ENCODE measurements around the gene PPHLN1. TPM values are rescaled to one million over a fixed set of nuclear protein-coding genes. Genes with fewer than 3 reads are reported as not detected.

Gene PPHLN1
- total and polyA plus RNA-seq, 9 donors = 52.4 to 62.5 (median 57.5) TPM

- Histone ChIP-seq H3K4me3 (ENCODE audit: low read length) (no peak overlapping the region), H3K9me3 (replicated peaks; ENCODE audit: control insufficient read depth, low read depth, low read length) (no peaks in the 10 kb centered on the region), H3K27ac (ENCODE audit: low read length) (no peak overlapping the region), H3K27me3 (ENCODE audit: control insufficient read depth, insufficient read depth, low read length) (peaks cover 2% of the 10 kb centered on the region), H3K4me1 (ENCODE audit: control insufficient read depth, insufficient read depth, low read length) (peaks cover 10% of the 10 kb centered on the region), H3K36me3 (ENCODE audit: control insufficient read depth, insufficient read depth, low read length) (no peaks in the 10 kb centered on the region)
- no peak for DNase-seq
- WGBS (ENCODE audit: insufficient coverage) = 80% methylated on average over 1 of the region's 3 CpGs
Observed at GRCh38 chr12:42485823-42486222, 159.9 kb downstream of the PPHLN1 start.

- peaks cover 10% of the 10 kb centered on the region for H3K4me1 ChIP-seq (ENCODE audit: control insufficient read depth, insufficient read depth, low read length)
Observed at GRCh38 chr12:42486407-42486806, 160.4 kb downstream of the PPHLN1 start.

GRCh38 chr12:42490261-42490842, 164.4 kb downstream of the PPHLN1 start:
- WGBS (ENCODE audit: insufficient coverage) = 81% methylated on average over 5 of the region's 5 CpGs
- no peak overlapping the region for H3K4me3 ChIP-seq (ENCODE audit: low read length)
- H3K4me1 ChIP-seq (ENCODE audit: control insufficient read depth, insufficient read depth, low read length) = no peaks in the 10 kb centered on the region

More at GRCh38 chr12:42486407-42486806, 160.4 kb downstream of the PPHLN1 start:
- no peaks in the 10 kb centered on the region for H3K36me3 ChIP-seq (ENCODE audit: control insufficient read depth, insufficient read depth, low read length)
- H3K27me3 ChIP-seq (ENCODE audit: control insufficient read depth, insufficient read depth, low read length) = peaks cover 2% of the 10 kb centered on the region
- H3K27ac ChIP-seq (ENCODE audit: low read length) = no peak overlapping the region
- H3K9me3 ChIP-seq (replicated peaks; ENCODE audit: control insufficient read depth, low read depth, low read length) = no peaks in the 10 kb centered on the region
- no peak for DNase-seq
- no CpG with 5 or more reads among the region's 2 CpGs for WGBS (ENCODE audit: insufficient coverage)
- H3K4me3 ChIP-seq (ENCODE audit: low read length) = no peak overlapping the region

More at GRCh38 chr12:42490261-42490842, 164.4 kb downstream of the PPHLN1 start:
- Histone ChIP-seq H3K9me3 (replicated peaks; ENCODE audit: control insufficient read depth, low read depth, low read length) (no peaks in the 10 kb centered on the region), H3K27me3 (ENCODE audit: control insufficient read depth, insufficient read depth, low read length) (no peaks in the 10 kb centered on the region), H3K36me3 (ENCODE audit: control insufficient read depth, insufficient read depth, low read length) (no peaks in the 10 kb centered on the region), H3K27ac (ENCODE audit: low read length) (no peak overlapping the region)
- DNase-seq = no peak

Other genes with a start within 250 kb of the PPHLN1 start
- 12.0 TPM for gene GXYLT1, start 181.3 kb upstream of the PPHLN1 start, total RNA-seq
- 10 to 100 TPM in 7 of 8 donors, 1 to 10 TPM in 1; 9.4 to 22.0 (median 15.5) TPM for gene GXYLT1, start 181.3 kb upstream of the PPHLN1 start, polyA plus RNA-seq (ENCODE audit: insufficient read depth in 1 of 8, insufficient read length in 8 of 8, low replicate concordance in 1 of 8)
- gene YAF2, start 87.9 kb upstream of the PPHLN1 start, total RNA-seq = 33.2 TPM
- gene YAF2, start 87.9 kb upstream of the PPHLN1 start, polyA plus RNA-seq (ENCODE audit: insufficient read depth in 1 of 8, insufficient read length in 8 of 8, low replicate concordance in 1 of 8) = 10 to 100 TPM; 21.7 to 28.2 (median 24.9) TPM
- gene ZCRB1, start 73 bp upstream of the PPHLN1 start, total RNA-seq = 81.8 TPM
- 10 to 100 TPM; 67.5 to 92.2 (median 77.9) TPM for gene ZCRB1, start 73 bp upstream of the PPHLN1 start, polyA plus RNA-seq (ENCODE audit: insufficient read depth in 1 of 8, insufficient read length in 8 of 8, low replicate concordance in 1 of 8)

Measured in muscle of leg (tissue), 11 donors.